ENCODE results near the gene VASH1.

VASH1 gene

DNA sequence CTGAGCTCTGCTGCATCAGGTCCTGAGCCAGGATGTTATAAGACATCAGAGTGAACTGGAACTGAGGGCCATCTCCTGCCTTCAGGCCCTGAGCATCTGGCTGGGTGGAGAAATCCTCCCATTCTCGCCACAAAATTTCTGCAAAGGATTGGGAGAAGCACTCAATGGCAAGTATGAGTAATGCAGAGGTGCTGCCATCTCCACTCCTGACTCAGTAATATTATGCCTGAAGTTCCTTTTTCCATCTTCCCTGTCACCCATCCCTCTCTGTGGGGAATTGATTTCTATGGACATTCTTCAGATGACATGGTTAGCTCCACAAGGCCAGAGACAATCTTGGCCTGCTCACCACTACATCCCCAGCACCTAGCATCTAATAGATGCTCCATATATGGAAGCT lies 46.7 kb downstream of the VASH1 start:
- no peak overlapping the region for H2AFZ ChIP-seq (ENCODE audit: low read length)
- H3K36me3 ChIP-seq (replicated peaks; ENCODE audit: insufficient read depth, low read length), result no peaks in the 10 kb centered on the region
- no peaks in the 10 kb centered on the region for H3K27me3 ChIP-seq (replicated peaks; ENCODE audit: insufficient read depth, low read length)
- no peaks in the 10 kb centered on the region for H3K9me3 ChIP-seq (replicated peaks; ENCODE audit: insufficient read depth, low read length)
- no peak overlapping the region for H3K4me2 ChIP-seq (ENCODE audit: low read depth, low read length)
- H4K20me1 ChIP-seq (ENCODE audit: insufficient read depth, low read length), result no peaks in the 10 kb centered on the region
- no peak overlapping the region for H3K9ac ChIP-seq (ENCODE audit: low read length)
- no peaks in the 10 kb centered on the region for H3K9me2 ChIP-seq (replicated peaks; ENCODE audit: insufficient read depth, low read length)
- H3K4me3 ChIP-seq (ENCODE audit: low read length), result no peak overlapping the region
- peaks cover 1% of the 10 kb centered on the region; the same call in 1 of the 2 replicates for H3K4me1 ChIP-seq (ENCODE audit: low read length)
- no peak for DNase-seq
- no peak overlapping the region for H3K27ac ChIP-seq (ENCODE audit: low read length)
- no peak for TF ChIP-seq EZH2 (optimal IDR thresholded peaks at IDR 0.05; ENCODE audit: low read depth, low read length)
- TF ChIP-seq EZH2phosphoT487 (IDR thresholded peaks at IDR 0.05; ENCODE audit: low read length), result no peak
- TF ChIP-seq, protein P1, sequence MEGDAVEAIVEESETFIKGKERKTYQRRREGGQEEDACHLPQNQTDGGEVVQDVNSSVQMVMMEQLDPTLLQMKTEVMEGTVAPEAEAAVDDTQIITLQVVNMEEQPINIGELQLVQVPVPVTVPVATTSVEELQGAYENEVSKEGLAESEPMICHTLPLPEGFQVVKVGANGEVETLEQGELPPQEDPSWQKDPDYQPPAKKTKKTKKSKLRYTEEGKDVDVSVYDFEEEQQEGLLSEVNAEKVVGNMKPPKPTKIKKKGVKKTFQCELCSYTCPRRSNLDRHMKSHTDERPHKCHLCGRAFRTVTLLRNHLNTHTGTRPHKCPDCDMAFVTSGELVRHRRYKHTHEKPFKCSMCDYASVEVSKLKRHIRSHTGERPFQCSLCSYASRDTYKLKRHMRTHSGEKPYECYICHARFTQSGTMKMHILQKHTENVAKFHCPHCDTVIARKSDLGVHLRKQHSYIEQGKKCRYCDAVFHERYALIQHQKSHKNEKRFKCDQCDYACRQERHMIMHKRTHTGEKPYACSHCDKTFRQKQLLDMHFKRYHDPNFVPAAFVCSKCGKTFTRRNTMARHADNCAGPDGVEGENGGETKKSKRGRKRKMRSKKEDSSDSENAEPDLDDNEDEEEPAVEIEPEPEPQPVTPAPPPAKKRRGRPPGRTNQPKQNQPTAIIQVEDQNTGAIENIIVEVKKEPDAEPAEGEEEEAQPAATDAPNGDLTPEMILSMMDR (IDR thresholded peaks at IDR 0.05; ENCODE audit: low read length), result no peak
- peaks cover 8% of the 10 kb centered on the region; the same call in 1 of the 2 replicates for H3K79me2 ChIP-seq (ENCODE audit: low read length)
- peaks cover 2% of the 10 kb centered on the region; the same call in 1 of the 2 replicates for H3F3A ChIP-seq (ENCODE audit: insufficient read depth, low read length)

DNA sequence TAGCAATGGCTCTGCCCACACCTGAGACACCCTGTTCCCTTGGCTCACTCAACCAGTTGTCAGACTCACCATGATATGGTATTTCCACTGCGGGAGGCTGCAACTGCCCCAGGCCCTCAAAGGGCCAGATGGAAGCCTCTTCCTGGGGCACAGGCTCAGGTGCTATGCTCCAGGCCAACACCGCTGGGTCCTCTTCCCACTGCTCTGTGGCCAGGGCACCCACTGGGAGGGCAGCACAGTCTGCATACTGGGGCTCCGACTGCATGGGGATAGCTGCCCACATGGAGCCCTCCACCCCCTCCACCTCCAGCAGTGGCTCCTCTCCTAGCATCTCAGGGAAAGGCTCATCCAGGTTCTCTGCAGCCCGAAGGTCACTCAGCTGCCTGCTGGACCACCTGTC lies 47.7 kb downstream of the VASH1 start:
- Histone ChIP-seq H3K27me3 (replicated peaks; ENCODE audit: insufficient read depth, low read length) (no peaks in the 10 kb centered on the region), H3K4me2 (ENCODE audit: low read depth, low read length) (no peak overlapping the region), H3K36me3 (replicated peaks; ENCODE audit: insufficient read depth, low read length) (no peaks in the 10 kb centered on the region), H3K4me1 (ENCODE audit: low read length) (peaks cover 4% of the 10 kb centered on the region; the same call in 1 of the 2 replicates), H3K9me2 (replicated peaks; ENCODE audit: insufficient read depth, low read length) (no peaks in the 10 kb centered on the region), H3F3A (ENCODE audit: insufficient read depth, low read length) (peaks cover 2% of the 10 kb centered on the region; the same call in 1 of the 2 replicates), H3K79me2 (ENCODE audit: low read length) (peaks cover 8% of the 10 kb centered on the region; the same call in 1 of the 2 replicates), H3K9me3 (replicated peaks; ENCODE audit: insufficient read depth, low read length) (no peaks in the 10 kb centered on the region), H4K20me1 (ENCODE audit: insufficient read depth, low read length) (no peaks in the 10 kb centered on the region), H3K27ac (ENCODE audit: low read length) (no peak overlapping the region), H3K9ac (ENCODE audit: low read length) (no peak overlapping the region), H2AFZ (ENCODE audit: low read length) (no peak overlapping the region), H3K4me3 (ENCODE audit: low read length) (no peak overlapping the region)
- TF ChIP-seq EZH2 (optimal IDR thresholded peaks at IDR 0.05; ENCODE audit: low read depth, low read length) (no peak), EZH2phosphoT487 (IDR thresholded peaks at IDR 0.05; ENCODE audit: low read length) (no peak)
- TF ChIP-seq, protein P1 (IDR thresholded peaks at IDR 0.05; ENCODE audit: low read length), result no peak
- no peak for DNase-seq

DNA sequence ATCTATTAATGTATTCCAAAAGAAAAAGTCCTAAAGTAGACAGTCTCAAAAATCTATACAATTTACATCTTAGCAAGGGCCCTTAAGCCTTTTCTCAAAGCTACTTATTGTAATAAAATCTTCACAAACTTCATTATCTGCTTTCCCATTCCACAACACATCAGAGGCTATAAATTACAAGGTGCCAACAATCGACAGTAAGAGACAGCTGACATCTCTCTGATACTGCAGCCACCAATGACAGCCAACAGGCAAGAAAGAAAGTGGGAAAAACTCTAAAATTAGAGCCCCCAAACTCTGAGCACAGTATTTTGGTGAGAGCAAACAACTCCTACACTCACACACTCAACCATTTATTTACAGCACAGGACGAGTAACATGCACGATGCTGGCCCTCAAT lies 49.3 kb downstream of the VASH1 start:
- H3K9me3 ChIP-seq (replicated peaks; ENCODE audit: insufficient read depth, low read length), result no peaks in the 10 kb centered on the region
- H4K20me1 ChIP-seq (ENCODE audit: insufficient read depth, low read length), result no peaks in the 10 kb centered on the region
- H3K36me3 ChIP-seq (replicated peaks; ENCODE audit: insufficient read depth, low read length), result no peaks in the 10 kb centered on the region
- peak overlapping the region; percentile 76; the same call in 1 of the 2 replicates for H3K4me3 ChIP-seq (ENCODE audit: low read length)
- H3K27ac ChIP-seq (ENCODE audit: low read length), result no peak overlapping the region; the same call in 1 of the 2 replicates
- H2AFZ ChIP-seq (ENCODE audit: low read length), result no peak overlapping the region
- peaks cover 2% of the 10 kb centered on the region; the same call in 1 of the 2 replicates for H3F3A ChIP-seq (ENCODE audit: insufficient read depth, low read length)
- no peak for DNase-seq
- H3K9me2 ChIP-seq (replicated peaks; ENCODE audit: insufficient read depth, low read length), result no peaks in the 10 kb centered on the region
- peaks cover 8% of the 10 kb centered on the region; the same call in 1 of the 2 replicates for H3K79me2 ChIP-seq (ENCODE audit: low read length)
- peaks cover 4% of the 10 kb centered on the region; the same call in 1 of the 2 replicates for H3K4me1 ChIP-seq (ENCODE audit: low read length)
- H3K9ac ChIP-seq (ENCODE audit: low read length), result no peak overlapping the region
- H3K4me2 ChIP-seq (ENCODE audit: low read depth, low read length), result peak overlapping the region; percentile 65
- H3K27me3 ChIP-seq (replicated peaks; ENCODE audit: insufficient read depth, low read length), result no peaks in the 10 kb centered on the region
- TF ChIP-seq EZH2phosphoT487 (IDR thresholded peaks at IDR 0.05; ENCODE audit: low read length), result no peak
- TF ChIP-seq, protein P1 (IDR thresholded peaks at IDR 0.05; ENCODE audit: low read length), result no peak
- no peak for TF ChIP-seq EZH2 (optimal IDR thresholded peaks at IDR 0.05; ENCODE audit: low read depth, low read length)

Data from MM.1S (cell line).